ENCODE results near the gene TPST2.

The TPST2 gene

DNA sequence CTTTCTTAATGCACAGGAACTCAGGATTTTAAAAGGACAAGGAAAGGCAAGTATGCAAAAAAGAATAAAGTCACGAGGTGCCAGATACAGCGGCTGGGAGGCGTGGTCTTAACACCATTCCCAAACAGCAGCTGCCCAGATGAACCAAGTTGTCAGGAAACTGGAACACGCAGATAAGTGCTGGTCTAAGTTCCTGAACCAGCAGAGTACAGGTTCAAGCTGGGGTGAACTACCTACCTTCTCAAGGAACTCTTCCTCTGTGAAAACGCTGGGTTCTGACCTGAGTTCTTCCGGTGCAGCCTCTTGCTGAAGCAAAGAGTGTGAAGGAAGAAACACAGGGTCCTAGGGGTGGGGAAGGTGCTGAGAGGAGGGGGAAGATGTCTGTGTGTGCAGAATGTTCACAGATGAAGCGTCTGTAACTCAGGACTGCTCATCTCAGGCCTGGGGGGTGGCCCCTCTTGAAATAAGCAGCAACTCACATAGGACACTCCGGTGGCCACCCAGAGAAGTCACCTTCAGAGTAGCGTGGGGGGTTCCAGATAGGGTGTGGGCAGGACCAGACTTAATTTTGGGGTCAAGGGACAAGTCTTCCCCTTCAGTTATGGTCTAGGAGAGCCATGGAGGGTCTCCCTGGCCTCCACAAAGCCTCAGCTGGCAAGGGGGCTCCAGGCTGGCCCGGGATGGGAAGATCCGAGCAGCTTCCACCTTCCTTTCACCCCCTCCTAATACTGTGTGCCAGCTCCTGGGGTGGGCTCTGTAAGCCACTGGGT lies 3.2 kb downstream of the TPST2 start:
- TF ChIP-seq SP1 (IDR thresholded peaks at IDR 0.05) (no peak), L3MBTL2 (conservative IDR thresholded peaks at IDR 0.05) (no peak), CTBP1 (IDR thresholded peaks at IDR 0.05; ENCODE audit: borderline replicate concordance) (no peak)
- CTCF ChIA-PET = no interaction called here
- no peak for DNase-seq (ENCODE audit: extremely low spot score)
- POLR2A ChIA-PET = no interaction called here

DNA sequence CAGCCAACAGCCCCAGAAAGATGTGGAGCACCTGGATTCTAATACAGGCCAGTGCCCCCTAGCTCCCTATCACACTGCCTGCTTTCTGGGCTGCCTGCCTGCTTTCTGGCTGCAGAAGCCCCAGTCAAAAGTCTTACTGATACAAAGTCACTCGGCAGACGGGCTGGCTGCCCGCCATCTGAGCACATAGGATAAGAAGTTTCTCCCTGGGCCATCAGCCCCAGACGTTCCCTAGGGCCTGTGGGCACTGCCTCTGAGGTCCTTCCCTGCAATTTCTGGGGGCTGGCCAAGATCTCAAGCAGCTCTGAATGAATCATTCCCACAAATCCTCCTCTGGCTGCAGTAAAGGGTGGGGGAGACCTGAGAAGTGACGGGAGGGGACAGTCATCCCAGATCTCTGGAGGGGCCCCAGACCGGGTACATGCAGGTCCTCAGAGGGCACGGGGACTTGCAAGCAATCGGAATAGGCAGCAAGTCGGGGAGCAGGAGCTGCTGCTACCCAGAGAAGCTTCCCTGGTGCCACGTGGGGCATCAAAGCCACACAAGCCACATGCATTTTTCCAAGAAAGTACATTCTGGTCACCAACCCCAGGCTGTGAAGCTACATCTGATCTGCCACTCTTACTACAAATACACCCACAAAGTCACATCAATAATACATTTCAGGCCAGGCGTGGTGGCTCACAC lies 4.7 kb downstream of the TPST2 start:
- ChIA-PET CTCF (no interaction called here), POLR2A (interaction anchor here (0.6 kb wide), 1 partner anchor 286 kb away, joined by 4 read pairs; no protein-coding TSS in a partner anchor)
- no peak for DNase-seq (ENCODE audit: extremely low spot score)
- no peak for TF ChIP-seq SP1 (IDR thresholded peaks at IDR 0.05)
- TF ChIP-seq FOXK2 (IDR thresholded peaks at IDR 0.05) = no peak
- no peak for TF ChIP-seq FOXA1 (IDR thresholded peaks at IDR 0.05)
- TF ChIP-seq TARDBP (IDR thresholded peaks at IDR 0.05) = no peak
- TF ChIP-seq L3MBTL2 (conservative IDR thresholded peaks at IDR 0.05) = no peak
- no peak for TF ChIP-seq HDGF (IDR thresholded peaks at IDR 0.05; ENCODE audit: borderline replicate concordance)
- TF ChIP-seq LEF1 (IDR thresholded peaks at IDR 0.05; ENCODE audit: borderline replicate concordance) = no peak

DNA sequence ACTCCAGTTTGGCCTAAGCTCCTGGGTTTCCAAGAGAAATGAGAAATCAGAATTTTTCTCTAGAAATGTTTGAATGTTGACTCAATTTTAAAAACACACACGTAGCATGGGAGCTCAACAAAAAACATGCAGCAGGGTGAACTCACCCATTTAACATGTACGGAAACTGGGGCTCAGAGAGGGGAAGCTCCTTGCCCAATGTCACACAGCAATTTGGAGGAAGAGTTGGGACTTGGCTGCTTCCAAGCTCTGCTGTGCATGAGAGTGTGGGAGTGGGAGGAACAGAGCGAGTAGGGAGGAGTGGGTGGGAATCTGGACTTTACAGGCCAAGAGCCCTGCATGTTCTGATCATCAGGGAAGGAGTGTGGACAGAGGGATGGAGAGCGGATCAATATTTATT lies 5.9 kb downstream of the TPST2 start:
- ChIA-PET POLR2A (no interaction called here), CTCF (no interaction called here)
- TF ChIP-seq FOXK2 (IDR thresholded peaks at IDR 0.05) (no peak), ARNT (IDR thresholded peaks at IDR 0.05) (no peak), CTBP1 (IDR thresholded peaks at IDR 0.05; ENCODE audit: borderline replicate concordance) (no peak), TARDBP (IDR thresholded peaks at IDR 0.05) (no peak), FOXM1 (IDR thresholded peaks at IDR 0.05; ENCODE audit: borderline replicate concordance) (no peak), HDGF (IDR thresholded peaks at IDR 0.05; ENCODE audit: borderline replicate concordance) (no peak), SUZ12 (IDR thresholded peaks at IDR 0.05) (no peak), BHLHE40 (IDR thresholded peaks at IDR 0.05; ENCODE audit: borderline replicate concordance) (no peak), NFRKB (IDR thresholded peaks at IDR 0.05) (no peak), L3MBTL2 (conservative IDR thresholded peaks at IDR 0.05) (no peak), SP1 (IDR thresholded peaks at IDR 0.05) (no peak), LEF1 (IDR thresholded peaks at IDR 0.05; ENCODE audit: borderline replicate concordance) (no peak), ELF4 (IDR thresholded peaks at IDR 0.05) (no peak), ZNF384 (IDR thresholded peaks at IDR 0.05) (no peak), FOXA1 (IDR thresholded peaks at IDR 0.05) (no peak)
- TF ChIP-seq, protein P1, sequence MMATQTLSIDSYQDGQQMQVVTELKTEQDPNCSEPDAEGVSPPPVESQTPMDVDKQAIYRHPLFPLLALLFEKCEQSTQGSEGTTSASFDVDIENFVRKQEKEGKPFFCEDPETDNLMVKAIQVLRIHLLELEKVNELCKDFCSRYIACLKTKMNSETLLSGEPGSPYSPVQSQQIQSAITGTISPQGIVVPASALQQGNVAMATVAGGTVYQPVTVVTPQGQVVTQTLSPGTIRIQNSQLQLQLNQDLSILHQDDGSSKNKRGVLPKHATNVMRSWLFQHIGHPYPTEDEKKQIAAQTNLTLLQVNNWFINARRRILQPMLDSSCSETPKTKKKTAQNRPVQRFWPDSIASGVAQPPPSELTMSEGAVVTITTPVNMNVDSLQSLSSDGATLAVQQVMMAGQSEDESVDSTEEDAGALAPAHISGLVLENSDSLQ (IDR thresholded peaks at IDR 0.05) = no peak
- no peak for DNase-seq (ENCODE audit: extremely low spot score)

DNA sequence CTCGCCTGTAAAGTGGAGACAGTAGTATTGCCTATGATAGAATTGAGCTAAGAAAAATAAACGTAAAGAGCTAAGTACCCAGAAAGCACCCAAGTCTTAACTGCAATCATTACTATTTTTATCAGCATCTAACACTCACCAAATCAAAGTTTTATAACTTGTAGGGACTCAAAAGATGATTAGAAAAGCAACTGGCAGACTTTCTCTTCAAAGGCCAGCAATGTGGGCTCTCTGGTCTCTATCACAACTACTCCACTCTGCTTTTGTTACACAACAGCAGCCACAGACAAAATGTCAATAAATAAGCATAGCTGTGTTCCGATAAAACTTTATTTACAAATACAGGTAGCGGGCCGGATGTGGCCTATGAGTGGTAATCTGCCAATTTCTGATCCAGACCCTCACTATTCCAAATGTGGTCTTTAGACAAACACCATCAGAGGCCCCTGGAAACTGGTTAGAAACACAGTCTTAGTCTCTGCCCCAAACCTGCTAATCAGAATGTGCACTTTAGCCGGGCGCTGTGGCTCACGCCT lies 8.2 kb downstream of the TPST2 start:
- ChIA-PET CTCF (no interaction called here), POLR2A (interaction anchor here (0.6 kb wide), 1 partner anchor 18 kb away, joined by 3 read pairs; no protein-coding TSS in a partner anchor)
- no peak for DNase-seq (ENCODE audit: extremely low spot score)
- no peak for TF ChIP-seq NFRKB (IDR thresholded peaks at IDR 0.05)
- TF ChIP-seq L3MBTL2 (conservative IDR thresholded peaks at IDR 0.05) = no peak
- TF ChIP-seq HDGF (IDR thresholded peaks at IDR 0.05; ENCODE audit: borderline replicate concordance) = no peak

DNA sequence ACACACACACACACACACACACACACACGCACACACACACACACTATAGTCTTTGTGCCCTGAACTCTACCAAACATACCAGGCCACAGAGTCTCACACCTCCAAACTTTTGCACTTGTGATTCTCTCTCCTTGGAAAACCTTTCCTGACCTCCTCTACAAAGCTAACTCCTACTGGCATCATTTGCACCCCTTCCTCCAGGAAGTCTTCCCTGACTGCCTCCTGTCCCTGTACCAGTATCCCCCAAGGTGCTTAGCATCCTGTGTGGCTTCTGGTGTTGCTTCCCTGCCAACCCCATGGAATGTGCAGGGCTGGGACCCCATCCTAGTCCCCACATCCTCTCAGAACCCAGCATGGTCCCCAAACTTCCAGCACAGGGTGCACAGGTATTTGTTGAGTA lies 8.9 kb downstream of the TPST2 start:
- TF ChIP-seq, protein P1 (IDR thresholded peaks at IDR 0.05) = no peak
- TF ChIP-seq SP1 (IDR thresholded peaks at IDR 0.05) = no peak
- no peak for TF ChIP-seq LEF1 (IDR thresholded peaks at IDR 0.05; ENCODE audit: borderline replicate concordance)
- no peak for TF ChIP-seq FOXM1 (IDR thresholded peaks at IDR 0.05; ENCODE audit: borderline replicate concordance)
- TF ChIP-seq L3MBTL2 (conservative IDR thresholded peaks at IDR 0.05) = no peak
- no peak for TF ChIP-seq FOXA1 (IDR thresholded peaks at IDR 0.05)
- TF ChIP-seq ELF4 (IDR thresholded peaks at IDR 0.05) = no peak
- TF ChIP-seq CTBP1 (IDR thresholded peaks at IDR 0.05; ENCODE audit: borderline replicate concordance) = no peak
- no peak for TF ChIP-seq FOXK2 (IDR thresholded peaks at IDR 0.05)
- no peak for TF ChIP-seq TARDBP (IDR thresholded peaks at IDR 0.05)
- TF ChIP-seq ARNT (IDR thresholded peaks at IDR 0.05) = no peak
- no peak for TF ChIP-seq ZNF384 (IDR thresholded peaks at IDR 0.05)
- CTCF ChIA-PET = no interaction called here
- DNase-seq (ENCODE audit: extremely low spot score) = no peak
- POLR2A ChIA-PET = no interaction called here

DNA sequence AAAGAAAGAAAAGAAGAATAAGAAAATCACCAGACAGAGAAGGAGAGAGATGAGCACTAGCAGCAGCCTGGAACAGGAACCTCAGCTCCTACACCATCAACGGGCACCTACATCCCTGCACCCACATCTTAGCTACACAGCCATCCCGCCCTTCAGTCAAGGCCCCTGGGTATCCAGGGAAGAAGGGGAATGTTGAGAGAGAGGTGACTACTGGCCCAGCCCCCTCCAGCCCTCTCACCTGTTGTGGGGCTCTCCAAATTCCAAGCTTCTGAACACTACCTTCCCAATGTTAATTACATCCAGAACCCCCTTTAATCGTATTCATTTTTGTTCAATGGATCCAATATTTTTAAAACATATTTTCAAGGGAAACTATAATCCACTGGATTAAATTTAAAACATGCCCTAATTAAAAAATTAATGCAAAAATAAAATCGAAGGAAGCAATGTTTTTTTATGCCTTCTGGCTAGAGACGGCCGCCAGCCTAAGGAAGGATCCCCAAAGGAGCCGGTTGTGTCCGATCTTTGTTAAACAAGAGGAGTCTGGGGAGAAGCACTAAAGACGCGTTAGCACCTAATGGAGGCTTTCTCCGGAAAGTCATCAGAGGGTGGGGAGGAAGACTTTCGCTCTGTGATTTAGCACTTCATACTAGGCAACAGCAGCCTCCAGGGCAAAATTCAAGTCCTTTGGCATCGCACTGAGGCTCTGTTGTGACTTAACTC lies 9.5 kb downstream of the TPST2 start:
- CTCF ChIA-PET = interaction anchor here (0.6 kb wide), 1 partner anchor 1010 kb away, joined by 4 read pairs; no protein-coding TSS in a partner anchor
- no peak for DNase-seq (ENCODE audit: extremely low spot score)
- TF ChIP-seq BHLHE40 (IDR thresholded peaks at IDR 0.05; ENCODE audit: borderline replicate concordance) (no peak), ARNT (IDR thresholded peaks at IDR 0.05) (no peak), FOXK2 (IDR thresholded peaks at IDR 0.05) (no peak), CTBP1 (IDR thresholded peaks at IDR 0.05; ENCODE audit: borderline replicate concordance) (no peak), FOXA1 (IDR thresholded peaks at IDR 0.05) (no peak), SP1 (IDR thresholded peaks at IDR 0.05) (no peak), ELF4 (IDR thresholded peaks at IDR 0.05) (no peak), HDGF (IDR thresholded peaks at IDR 0.05; ENCODE audit: borderline replicate concordance) (no peak), ZNF384 (IDR thresholded peaks at IDR 0.05) (no peak), SUZ12 (IDR thresholded peaks at IDR 0.05) (no peak), NFRKB (IDR thresholded peaks at IDR 0.05) (no peak), L3MBTL2 (conservative IDR thresholded peaks at IDR 0.05) (no peak), TARDBP (IDR thresholded peaks at IDR 0.05) (no peak), LEF1 (IDR thresholded peaks at IDR 0.05; ENCODE audit: borderline replicate concordance) (no peak), FOXM1 (IDR thresholded peaks at IDR 0.05; ENCODE audit: borderline replicate concordance) (no peak)
- TF ChIP-seq, protein P1 (IDR thresholded peaks at IDR 0.05) = no peak
- POLR2A ChIA-PET = no interaction called here
